Spleen (tissue), 7 donors: ENCODE data around the gene PIP5KL1.

Source experiments
- CTCF ChIP-seq, 11 experiments: fragments of 200-600 bp in 7 of 11; fragments of 450-650 bp in 4 of 11; sonication (generic) in 4 of 11; IDR thresholded peaks in 8 of 11; conservative IDR thresholded peaks in 3 of 11; 1 replicate in 7 of 11; 2 replicates in 4 of 11; pipeline versions ENCODE4 v1.4.0 to v1.8.0; 2016 to 2021; ENCODE audit warnings: antibody characterized with exemption in 11 of 11, inconsistent platforms in 4 of 11, mild to moderate bottlenecking in 1 of 11
- POLR2A ChIP-seq, 3 donors: fragments of 450-650 bp; IDR thresholded peaks; one replicate each; pipeline ENCODE4 v1.5.1; 2017; ENCODE audit warnings: antibody characterized with exemption in 3 of 3, mild to moderate bottlenecking in 1 of 3
- POLR2AphosphoS5 ChIP-seq, 3 donors: sonication (generic); formaldehyde crosslinking; IDR thresholded peaks; one replicate each; pipeline ENCODE4 v1.5.1; 2017; ENCODE audit warnings: antibody characterized with exemption in 3 of 3
- donor health status: DM: no; HTN: no; CAD: no; lungs with moderate emphysema.
- donor health status: DM: no; HTN: no; CAD: no.
- donor health status: DM: no; HTN: no; CAD: no.

GRCh38 chr9:127872369-127873222, 58.0 kb downstream of the PIP5KL1 start:
- TF ChIP-seq CTCF (IDR thresholded peaks at IDR 0.05 in 8 of 11, conservative IDR thresholded peaks at IDR 0.05 in 3 of 11) (no peak), POLR2A (IDR thresholded peaks at IDR 0.05) (no peak), POLR2AphosphoS5 (IDR thresholded peaks at IDR 0.05) (peak in 2 of 3 donors; percentile 2 to 34)
